B cell (primary cell): ENCODE results near the gene SDCCAG8. TPM values are rescaled to one million over a fixed set of nuclear protein-coding genes. Genes with fewer than 3 reads are reported as not detected.

ENCODE experiments used
- ATAC-seq: fragments of 200-7000 bp; cut with Tn5 transposase; one replicate; pipeline ENCODE4 v1.10.0; 2021; ENCODE audit warnings: low read depth, mild to moderate bottlenecking, moderate number of reproducible peaks, moderate library complexity
- CTCF ChIA-PET: fragments of 350-600 bp; sonication (Branson Sonifier 250); formaldehyde crosslinking; loops from one replicate; lab custom pipeline; 2021; ENCODE audit warnings: antibody characterized with exemption, inconsistent platforms; lab: Charles Lee
- POLR2A ChIA-PET: fragments of 350-600 bp; sonication (Branson Sonifier 250); formaldehyde crosslinking; loops from one replicate; lab custom pipeline; 2021; ENCODE audit warnings: antibody characterized with exemption; lab: Charles Lee
- DNase-seq: peaks from one replicate; pipeline ENCODE4 v3.0.0; 2013
- H2AFZ ChIP-seq: 2 replicates; pipeline ENCODE4 v1.6.1; 2012; ENCODE audit warnings: mild to moderate bottlenecking, low read depth, low read length; ENCODE audit not compliant: insufficient read depth, poor library complexity, severe bottlenecking
- H3K27ac ChIP-seq, 2 donors: 1 replicate in 1 of 2; 2 replicates in 1 of 2; pipeline ENCODE4 v1.5.1; 2012 to 2013; ENCODE audit warnings: low read length in 2 of 2, mild to moderate bottlenecking in 2 of 2, moderate library complexity in 1 of 2
- H3K27me3 ChIP-seq, 4 experiments: fragments of 200-600 bp in 1 of 4; sonication (generic) in 1 of 4; replicated peaks in 1 of 4; 1 replicate in 2 of 4; 2 replicates in 2 of 4; pipeline versions ENCODE4 v1.6.1 to v1.7.0; 2013 to 2016; ENCODE audit warnings: low read length in 3 of 4, mild to moderate bottlenecking in 2 of 4, mixed read lengths in 1 of 4, moderate library complexity in 1 of 4; ENCODE audit not compliant: insufficient read depth in 4 of 4, control insufficient read depth in 3 of 4; ENCODE audit errors: control extremely low read depth in 1 of 4
- H3K36me3 ChIP-seq, 2 experiments: replicated peaks in 1 of 2; 1 replicate in 1 of 2; 2 replicates in 1 of 2; pipeline versions ENCODE4 v1.6.1 to v1.7.1; 2013; ENCODE audit warnings: low read length in 1 of 2; ENCODE audit not compliant: insufficient read depth in 2 of 2, control insufficient read depth in 1 of 2; ENCODE audit errors: control extremely low read depth in 1 of 2, extremely low read depth in 1 of 2
- H3K4me1 ChIP-seq, 2 donors: fragments of 200-600 bp in 1 of 2; sonication (generic) in 1 of 2; 1 replicate in 1 of 2; 2 replicates in 1 of 2; pipeline versions ENCODE4 v1.5.1 to v1.6.1; 2013 to 2017; ENCODE audit warnings: low read length in 2 of 2; ENCODE audit not compliant: control insufficient read depth in 2 of 2, insufficient read depth in 2 of 2
- H3K4me2 ChIP-seq: replicated peaks from 2 replicates; pipeline ENCODE3; 2012; ENCODE audit warnings: mild to moderate bottlenecking, low read depth, low read length; ENCODE audit not compliant: poor library complexity, severe bottlenecking
- H3K4me3 ChIP-seq, 5 experiments: fragments of 200-600 bp in 1 of 5; sonication (generic) in 1 of 5; 1 replicate in 3 of 5; 2 replicates in 2 of 5; pipeline versions ENCODE4 v1.5.1 to v1.7.0; 2011 to 2016; ENCODE audit warnings: low read length in 4 of 5, mild to moderate bottlenecking in 4 of 5, low read depth in 2 of 5, control low read depth in 1 of 5, moderate library complexity in 1 of 5; ENCODE audit not compliant: insufficient read depth in 1 of 5; ENCODE audit errors: control extremely low read depth in 1 of 5, extremely low read depth in 1 of 5
- H3K79me2 ChIP-seq: fragments of 200-600 bp; sonication (generic); one replicate; pipeline ENCODE4 v1.6.0; 2016; ENCODE audit warnings: low read length; ENCODE audit not compliant: control insufficient read depth, insufficient read depth
- H3K9ac ChIP-seq: fragments of 200-600 bp; sonication (generic); 2 replicates; pipeline ENCODE4 v1.6.1; 2017; ENCODE audit warnings: mild to moderate bottlenecking, low read length, moderate library complexity
- H3K9me3 ChIP-seq, 3 donors: one replicate each; pipeline versions ENCODE4 v1.6.1 to v1.7.1; 2013; ENCODE audit warnings: low read length in 2 of 3; ENCODE audit not compliant: control insufficient read depth in 2 of 3, insufficient read depth in 1 of 3; ENCODE audit errors: control extremely low read depth in 1 of 3
- H4K20me1 ChIP-seq: 2 replicates; pipeline ENCODE4 v1.6.0; 2012; ENCODE audit warnings: mild to moderate bottlenecking, low read length; ENCODE audit not compliant: insufficient read depth, control insufficient read depth, poor library complexity, severe bottlenecking
- H3K27ac Mint-ChIP-seq: one replicate; pipeline ENCODE4 v1.8.0; 2021; ENCODE audit warnings: mixed read lengths
- H3K27me3 Mint-ChIP-seq: one replicate; pipeline ENCODE4 v1.8.0; 2021; ENCODE audit warnings: mixed read lengths
- H3K4me1 Mint-ChIP-seq: one replicate; pipeline ENCODE4 v1.8.0; 2021; ENCODE audit warnings: mixed read lengths
- H3K4me3 Mint-ChIP-seq: one replicate; pipeline ENCODE4 v1.8.0; 2021; ENCODE audit warnings: mixed read lengths
- H3K9me3 Mint-ChIP-seq: one replicate; pipeline ENCODE4 v1.8.0; 2022; ENCODE audit warnings: mixed read lengths; ENCODE audit not compliant: insufficient read depth
- EZH2 ChIP-seq: IDR thresholded peaks from 2 replicates; pipeline ENCODE4 v1.6.1; 2012; ENCODE audit warnings: borderline replicate concordance, low read depth, mild to moderate bottlenecking, moderate library complexity, low read length; ENCODE audit not compliant: insufficient read depth, poor library complexity, severe bottlenecking
- WGBS: methylation state at CpG from one replicate; pipeline ENCODE4 v1.1.5; 2013; ENCODE audit warnings: missing lambda C conversion rate; ENCODE audit not compliant: insufficient coverage; 5-methylcytosine and 5-hydroxymethylcytosine counted together
- intact Hi-C: fragments of 100-400 bp; cut with micrococcal nuclease; formaldehyde crosslinking; loops from one replicate; pipeline ENCODE4 v1.10.0; 2022
- polyA plus RNA-seq: library from polyadenylated mRNA; depleted of rRNA; stranded (reverse); fragments of >200 nt; gene quantifications from 2 replicates; pipeline ENCODE4 v1.2.3, GENCODE V29; 2012
- total RNA-seq, 2 donors: library from RNA; stranded (reverse); fragments of 120-200 nt in 1 of 2; gene quantifications; 1 replicate in 1 of 2; 2 replicates in 1 of 2; pipeline versions ENCODE4 v1.2.3 to v1.2.4, GENCODE V29; 2013 to 2022
- TF ChIP-seq, protein P1 (sequence below): fragments of 200-600 bp; IDR thresholded peaks from one replicate; pipeline ENCODE4 v1.8.0; 2022; ENCODE audit warnings: antibody characterized with exemption, mild to moderate bottlenecking

SDCCAG8 gene
- total and polyA plus RNA-seq, 2 donors (not counting 1 experiment from before 2014, with no cell fraction given): 37.1 to 60.7 TPM

DNA sequence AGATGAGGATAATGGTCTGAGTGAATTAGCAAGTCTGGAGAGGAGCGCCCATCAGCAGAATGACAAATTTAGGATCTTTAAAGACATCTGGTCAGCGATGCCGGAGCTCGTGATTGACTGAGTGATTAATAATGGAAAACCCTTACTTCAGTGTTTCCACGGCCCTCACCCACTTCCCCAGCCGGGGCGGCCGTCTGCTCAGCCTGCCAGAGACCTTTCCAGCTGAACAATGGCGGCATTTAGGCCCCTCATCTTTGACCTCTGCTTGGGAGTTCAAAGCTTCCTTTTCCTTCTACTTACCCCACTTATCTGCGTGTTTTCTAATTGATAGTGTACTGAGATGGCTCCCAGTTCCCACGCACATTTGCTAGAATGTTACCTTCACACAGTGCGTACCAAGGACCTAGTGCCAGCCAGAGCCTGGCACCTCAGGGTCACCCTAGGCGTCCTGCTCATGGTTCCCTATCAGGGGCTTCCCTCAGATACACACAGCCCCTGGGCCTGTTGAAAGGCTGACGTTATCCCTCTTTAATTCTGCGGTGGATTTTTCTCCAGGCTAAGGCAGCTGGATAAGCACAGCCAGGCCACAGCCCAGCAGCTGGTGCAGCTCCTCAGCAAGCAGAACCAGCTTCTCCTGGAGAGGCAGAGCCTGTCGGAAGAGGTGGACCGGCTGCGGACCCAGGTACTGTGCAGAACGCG is 232.8 kb downstream of the SDCCAG8 start:
- no peak overlapping the region for H3K9ac ChIP-seq
- H3K4me3 Mint-ChIP-seq: no peak overlapping the region
- CTCF ChIA-PET: no interaction called here
- H3K27ac Mint-ChIP-seq: no peak overlapping the region
- H3K4me1 ChIP-seq: no peaks in the 10 kb centered on the region
- no peak for ATAC-seq
- H3K27ac ChIP-seq: no peak overlapping the region
- H3K36me3 ChIP-seq: peaks cover 0 to 16% of the 10 kb centered on the region in 2 experiments
- no peak for DNase-seq
- H3K9me3 Mint-ChIP-seq: no peaks in the 10 kb centered on the region
- no peaks in the 10 kb centered on the region for H4K20me1 ChIP-seq
- H3K4me1 Mint-ChIP-seq: peaks cover under 1% of the 10 kb centered on the region
- H3K27me3 Mint-ChIP-seq: no peaks in the 10 kb centered on the region
- intact Hi-C loops: no loop called here
- no peak for TF ChIP-seq EZH2
- TF ChIP-seq, protein P1, sequence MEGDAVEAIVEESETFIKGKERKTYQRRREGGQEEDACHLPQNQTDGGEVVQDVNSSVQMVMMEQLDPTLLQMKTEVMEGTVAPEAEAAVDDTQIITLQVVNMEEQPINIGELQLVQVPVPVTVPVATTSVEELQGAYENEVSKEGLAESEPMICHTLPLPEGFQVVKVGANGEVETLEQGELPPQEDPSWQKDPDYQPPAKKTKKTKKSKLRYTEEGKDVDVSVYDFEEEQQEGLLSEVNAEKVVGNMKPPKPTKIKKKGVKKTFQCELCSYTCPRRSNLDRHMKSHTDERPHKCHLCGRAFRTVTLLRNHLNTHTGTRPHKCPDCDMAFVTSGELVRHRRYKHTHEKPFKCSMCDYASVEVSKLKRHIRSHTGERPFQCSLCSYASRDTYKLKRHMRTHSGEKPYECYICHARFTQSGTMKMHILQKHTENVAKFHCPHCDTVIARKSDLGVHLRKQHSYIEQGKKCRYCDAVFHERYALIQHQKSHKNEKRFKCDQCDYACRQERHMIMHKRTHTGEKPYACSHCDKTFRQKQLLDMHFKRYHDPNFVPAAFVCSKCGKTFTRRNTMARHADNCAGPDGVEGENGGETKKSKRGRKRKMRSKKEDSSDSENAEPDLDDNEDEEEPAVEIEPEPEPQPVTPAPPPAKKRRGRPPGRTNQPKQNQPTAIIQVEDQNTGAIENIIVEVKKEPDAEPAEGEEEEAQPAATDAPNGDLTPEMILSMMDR: no peak
- POLR2A ChIA-PET: no interaction called here
- 96% methylated on average over 14 of the region's 20 CpGs for WGBS
- peaks cover 0 to 6% (median 0%) of the 10 kb centered on the region in 3 donors for H3K9me3 ChIP-seq
- H3K4me2 ChIP-seq: no peak overlapping the region
- no peak overlapping the region for H3K4me3 ChIP-seq
- no peak overlapping the region for H2AFZ ChIP-seq
- no peaks in the 10 kb centered on the region for H3K79me2 ChIP-seq
- H3K27me3 ChIP-seq: no peaks in the 10 kb centered on the region

DNA sequence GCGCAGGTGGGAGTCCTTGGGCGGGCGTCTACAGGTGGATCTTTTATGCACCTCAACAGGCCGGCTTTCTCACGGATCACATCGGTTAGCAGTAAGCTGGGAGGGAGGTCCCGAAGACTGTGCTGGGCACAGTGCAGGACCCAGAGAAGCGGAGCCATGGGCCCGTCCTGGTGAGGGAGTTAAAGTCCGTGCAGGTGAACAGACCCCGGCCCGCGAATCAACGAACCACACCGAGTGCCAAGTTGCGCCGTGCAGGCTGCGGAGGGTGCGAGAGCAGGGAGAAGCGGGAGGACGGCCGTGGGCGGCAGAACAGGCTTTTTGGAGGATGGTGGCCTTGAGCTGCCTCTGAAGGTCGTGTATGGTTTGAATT is 233.3 kb downstream of the SDCCAG8 start:
- no peak overlapping the region for H3K4me2 ChIP-seq
- H3K4me3 ChIP-seq: no peak overlapping the region
- ATAC-seq (no peak), DNase-seq (no peak)
- ChIA-PET POLR2A (no interaction called here), CTCF (no interaction called here)
- no peaks in the 10 kb centered on the region for H3K9me3 Mint-ChIP-seq
- no peak overlapping the region for H3K27ac Mint-ChIP-seq
- peaks cover 0 to 16% of the 10 kb centered on the region in 2 experiments for H3K36me3 ChIP-seq
- no peak overlapping the region for H2AFZ ChIP-seq
- H3K27ac ChIP-seq: no peak overlapping the region
- H3K9ac ChIP-seq: no peak overlapping the region
- H3K79me2 ChIP-seq: no peaks in the 10 kb centered on the region
- H3K4me1 Mint-ChIP-seq: no peaks in the 10 kb centered on the region
- intact Hi-C loops: no loop called here
- H3K27me3 ChIP-seq: no peaks in the 10 kb centered on the region
- no peaks in the 10 kb centered on the region for H3K4me1 ChIP-seq
- WGBS: 97% methylated on average over 22 of the region's 24 CpGs
- no peaks in the 10 kb centered on the region for H3K27me3 Mint-ChIP-seq
- TF ChIP-seq, protein P1: no peak
- TF ChIP-seq EZH2: no peak
- peaks cover 0 to 3% (median 0%) of the 10 kb centered on the region in 3 donors for H3K9me3 ChIP-seq
- H3K4me3 Mint-ChIP-seq: no peak overlapping the region
- H4K20me1 ChIP-seq: no peaks in the 10 kb centered on the region
